G401.6 (cell line): ENCODE results near the gene AMBN.

Experiments used
- FAIRE-seq: peaks from 2 replicates; lab custom pipeline; 2012; peaks lifted over from hg19 to GRCh38; lab: Jason Lieb, UNC

Gene AMBN

GRCh38 chr4:70591955-70592582 lies at the start of gene AMBN:
TSS of gene AMBN (plus strand) at chr4:70592256. CDS start at chr4:70592359, 103 bp downstream.
- no peak for FAIRE-seq

GRCh38 chr4:70544279-70544868 lies 47.7 kb upstream of the AMBN start:
- FAIRE-seq = peak; percentile 36

GRCh38 chr4:70556856-70557255 lies 35.2 kb upstream of the AMBN start:
- FAIRE-seq = no peak

GRCh38 chr4:70559211-70559830 lies 32.7 kb upstream of the AMBN start:
- FAIRE-seq = peak; percentile 93

GRCh38 chr4:70559924-70560323 lies 32.1 kb upstream of the AMBN start:
- no peak for FAIRE-seq

GRCh38 chr4:70564033-70564432 lies 28.0 kb upstream of the AMBN start:
- no peak for FAIRE-seq

GRCh38 chr4:70570796-70571195 lies 21.3 kb upstream of the AMBN start:
- FAIRE-seq = no peak

GRCh38 chr4:70571772-70572171 lies 20.3 kb upstream of the AMBN start:
- no peak for FAIRE-seq

GRCh38 chr4:70575964-70576363 lies 16.1 kb upstream of the AMBN start:
- FAIRE-seq = no peak

GRCh38 chr4:70577220-70577927 lies 14.7 kb upstream of the AMBN start:
- no peak for FAIRE-seq

- FAIRE-seq = no peak
Measured at GRCh38 chr4:70581980-70582379, 10.1 kb upstream of the AMBN start.

GRCh38 chr4:70583952-70584834 lies 7.9 kb upstream of the AMBN start:
- no peak for FAIRE-seq

GRCh38 chr4:70586841-70587240 lies 5.2 kb upstream of the AMBN start:
- FAIRE-seq = no peak

- FAIRE-seq = no peak
Measured at GRCh38 chr4:70589785-70590184, 2.3 kb upstream of the AMBN start.

- FAIRE-seq = no peak
Measured at GRCh38 chr4:70594196-70594595, 2.1 kb downstream of the AMBN start.

- FAIRE-seq = no peak
Measured at GRCh38 chr4:70600305-70600704, 8.2 kb downstream of the AMBN start.

- no peak for FAIRE-seq
Measured at GRCh38 chr4:70600977-70601376, 8.9 kb downstream of the AMBN start.

GRCh38 chr4:70601422-70602039 lies 9.5 kb downstream of the AMBN start:
- peak; percentile 76 for FAIRE-seq

- FAIRE-seq = no peak
Measured at GRCh38 chr4:70603856-70604255, 11.8 kb downstream of the AMBN start.

GRCh38 chr4:70606459-70606858 lies 14.4 kb downstream of the AMBN start:
- FAIRE-seq = no peak

GRCh38 chr4:70607334-70607853 lies 15.3 kb downstream of the AMBN start:
- FAIRE-seq = no peak

GRCh38 chr4:70608324-70608723 lies 16.3 kb downstream of the AMBN start:
- FAIRE-seq = no peak
